GM21529 (cell line): Measurements from ENCODE around the gene AGFG2.

Experiments used
- ATAC-seq: cut with Tn5 transposase; IDR thresholded peaks from one replicate; pipeline ENCODE4 v1.9.1; 2021; ENCODE audit not compliant: unreplicated experiment

Gene AGFG2

GRCh38 chr7:100568896-100569844 lies 30.2 kb downstream of the AGFG2 start:
- peak; percentile 44 for ATAC-seq

DNA sequence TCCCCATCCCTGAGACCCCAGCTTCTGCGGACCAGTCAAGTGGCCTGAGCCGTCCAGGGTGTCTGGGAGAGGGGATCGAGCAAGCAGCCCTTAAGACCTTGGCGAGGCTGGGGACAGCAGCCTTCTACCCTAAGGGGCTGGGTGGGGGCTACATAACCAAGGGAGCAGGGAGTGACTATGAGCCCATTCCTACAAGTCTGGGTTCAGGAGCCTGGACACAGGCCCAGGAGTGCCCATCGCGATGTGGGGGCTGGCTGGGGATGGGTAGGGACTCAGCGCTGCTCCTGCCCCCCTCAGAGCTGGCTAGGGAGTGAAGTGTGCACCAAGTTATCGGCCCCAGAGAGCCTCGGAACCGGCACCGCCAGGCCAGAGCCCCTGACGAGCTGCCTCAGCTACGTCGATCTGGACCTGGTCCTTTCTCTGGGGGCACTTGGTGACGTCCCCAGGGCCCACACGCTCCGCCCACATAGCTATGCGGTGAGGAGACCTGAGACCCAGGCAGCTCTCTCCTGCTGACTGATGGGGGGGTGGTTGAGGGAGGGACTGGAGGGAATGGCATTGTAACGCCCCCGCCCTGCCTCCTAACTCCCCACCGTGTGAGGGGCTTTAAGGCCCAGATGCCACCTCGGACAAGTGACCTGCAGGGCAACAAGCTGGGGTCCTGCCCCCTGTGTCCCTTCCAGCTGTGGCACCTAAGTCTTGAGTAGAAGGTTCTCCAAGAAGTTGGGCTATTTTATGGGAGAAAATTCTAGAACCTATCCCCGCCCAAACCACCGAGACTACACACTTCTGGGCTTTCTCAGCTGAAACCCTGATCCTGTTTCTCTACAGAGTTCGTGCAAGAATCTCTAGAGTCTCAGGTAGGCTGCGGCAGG lies 32.2 kb downstream of the AGFG2 start:
- ATAC-seq = no peak

- no peak for ATAC-seq
These were observed 32.8 kb downstream of the AGFG2 start for GRCh38 chr7:100571829-100572116.

- ATAC-seq = no peak
These were observed 33.4 kb downstream of the AGFG2 start for GRCh38 chr7:100572281-100572948.

DNA sequence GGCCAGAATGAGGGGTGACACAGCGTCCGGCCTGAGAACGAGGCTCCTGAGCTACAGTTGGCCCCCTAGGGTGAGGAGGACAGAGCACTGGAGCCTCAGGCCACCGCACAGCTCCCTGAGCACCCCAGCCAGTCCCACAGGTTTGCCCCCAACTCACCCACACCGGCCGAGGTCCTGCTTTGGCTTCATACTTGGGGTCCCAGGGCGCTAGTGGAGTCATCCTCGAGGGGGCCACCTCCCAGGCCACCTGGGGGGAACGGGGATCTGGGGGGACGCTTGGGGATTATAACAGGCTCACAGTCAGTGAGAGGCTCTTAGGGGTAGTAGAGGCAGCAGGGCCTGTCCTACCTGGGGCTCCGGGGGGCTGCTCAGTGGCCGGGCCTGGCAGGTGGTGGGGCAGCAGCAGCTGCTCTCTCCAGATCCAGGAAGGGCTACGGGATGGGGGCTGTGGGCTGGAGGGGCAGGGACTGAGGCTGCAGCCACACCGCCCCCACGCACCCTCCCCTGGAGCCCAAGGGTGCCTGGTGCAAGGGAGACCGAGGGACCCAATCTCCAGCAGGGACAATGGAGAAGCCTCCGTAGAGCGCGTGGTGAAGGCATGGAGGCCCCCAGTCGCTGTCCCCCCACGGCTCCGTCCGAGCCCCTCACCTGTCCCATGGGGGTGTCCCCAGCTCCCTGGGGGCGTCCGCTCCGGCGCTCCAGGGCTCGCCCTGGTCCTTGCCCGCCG lies 34.1 kb downstream of the AGFG2 start:
- ATAC-seq = no peak

- no peak for ATAC-seq
These were observed 34.8 kb downstream of the AGFG2 start, which contains the start of gene SAP25 for GRCh38 chr7:100573691-100574361. TSS of gene SAP25 (minus strand) at chr7:100573900. CDS start at chr7:100573742, 158 bp downstream.

- ATAC-seq = no peak
These were observed 35.6 kb downstream of the AGFG2 start for GRCh38 chr7:100574362-100575205.

- ATAC-seq = no peak
These were observed 36.2 kb downstream of the AGFG2 start for GRCh38 chr7:100575206-100575631.

DNA sequence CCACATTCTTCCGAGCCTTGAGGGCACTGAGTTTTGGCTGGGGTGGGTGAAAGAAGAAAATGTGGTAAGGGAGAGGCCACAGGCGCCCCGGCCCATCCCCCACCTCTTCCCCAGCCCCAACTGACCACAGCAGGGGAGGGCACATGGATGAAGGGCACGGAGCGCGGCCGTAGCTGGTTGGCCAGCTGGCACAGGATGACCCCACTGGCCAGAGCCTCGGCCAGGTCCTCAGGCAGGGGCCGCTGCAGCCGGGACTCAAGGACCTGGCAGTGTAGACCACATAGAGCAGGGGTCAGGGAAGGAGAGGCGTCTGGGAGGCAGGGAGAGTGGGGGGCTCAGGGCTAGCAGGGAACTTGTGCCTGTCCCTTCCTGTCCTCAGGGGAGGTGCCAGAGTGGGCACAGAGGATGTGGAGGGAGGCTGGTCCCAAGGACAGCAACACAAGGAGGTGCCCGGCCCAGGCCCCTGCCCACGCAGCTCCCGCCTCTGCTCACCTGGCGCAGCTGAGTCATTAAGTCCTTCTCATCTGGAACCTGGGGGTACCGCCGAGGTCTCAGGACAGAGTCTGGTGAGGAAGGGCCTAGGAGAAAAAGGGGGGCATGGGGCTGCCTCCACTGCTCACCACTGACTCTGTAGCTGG lies 36.9 kb downstream of the AGFG2 start:
- ATAC-seq = no peak

GRCh38 chr7:100576384-100576993 lies 37.5 kb downstream of the AGFG2 start:
- ATAC-seq = no peak

GRCh38 chr7:100577103-100577502 lies 38.1 kb downstream of the AGFG2 start:
- no peak for ATAC-seq

DNA sequence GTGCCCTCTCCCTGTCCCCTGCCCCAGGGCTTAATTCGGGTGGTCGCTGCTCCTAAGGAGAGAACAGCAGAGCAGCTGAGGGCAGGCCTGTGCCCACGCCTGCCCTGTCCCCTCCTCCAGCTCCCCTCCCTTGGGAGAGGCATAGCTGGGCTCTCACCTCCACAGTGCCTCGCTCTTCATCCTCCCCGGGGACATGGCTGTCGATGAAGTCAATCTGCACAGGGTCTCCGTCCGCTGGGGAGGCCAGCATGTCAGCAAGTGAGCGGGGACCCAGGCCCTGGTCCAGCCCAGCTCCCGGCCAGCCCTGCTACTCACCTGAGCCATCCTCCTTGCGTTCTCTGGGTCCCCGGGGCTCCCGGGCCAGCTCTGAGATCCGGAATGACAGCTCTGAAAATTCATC lies 38.5 kb downstream of the AGFG2 start:
- no peak for ATAC-seq

GRCh38 chr7:100578246-100579183 lies 39.5 kb downstream of the AGFG2 start:
- ATAC-seq = no peak

DNA sequence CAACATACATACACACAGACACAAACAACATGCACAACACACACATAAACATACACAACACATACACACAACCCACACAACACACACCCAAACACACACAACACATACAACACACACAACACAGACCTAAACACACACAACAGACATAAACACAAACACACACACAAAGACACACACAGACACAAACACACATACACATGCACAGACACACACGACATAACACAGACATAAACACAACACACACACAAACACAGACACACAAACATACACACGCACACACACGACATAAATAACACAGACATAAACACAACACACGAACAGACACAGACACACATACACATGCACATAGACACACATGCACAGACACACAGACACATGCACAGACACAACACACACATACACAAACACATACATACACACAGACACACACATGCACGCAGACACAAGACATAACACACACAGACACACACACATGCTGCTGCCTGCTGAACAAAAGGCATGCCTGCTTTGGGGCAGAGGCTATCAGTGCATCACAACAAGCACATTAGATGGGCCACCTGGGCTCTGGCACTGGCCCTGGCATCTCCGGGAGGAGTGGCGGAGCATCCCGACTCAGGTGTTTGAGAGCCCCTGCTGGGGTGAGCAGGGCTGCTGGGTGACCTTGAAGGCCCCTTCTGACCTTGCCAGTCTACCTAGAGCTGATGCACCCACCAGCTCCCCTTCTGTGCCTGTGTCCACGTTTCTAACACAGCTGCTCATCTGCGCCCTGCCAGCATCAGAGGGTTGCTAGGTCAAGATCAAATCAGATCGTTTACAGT lies 41.7 kb downstream of the AGFG2 start:
- ATAC-seq = no peak

DNA sequence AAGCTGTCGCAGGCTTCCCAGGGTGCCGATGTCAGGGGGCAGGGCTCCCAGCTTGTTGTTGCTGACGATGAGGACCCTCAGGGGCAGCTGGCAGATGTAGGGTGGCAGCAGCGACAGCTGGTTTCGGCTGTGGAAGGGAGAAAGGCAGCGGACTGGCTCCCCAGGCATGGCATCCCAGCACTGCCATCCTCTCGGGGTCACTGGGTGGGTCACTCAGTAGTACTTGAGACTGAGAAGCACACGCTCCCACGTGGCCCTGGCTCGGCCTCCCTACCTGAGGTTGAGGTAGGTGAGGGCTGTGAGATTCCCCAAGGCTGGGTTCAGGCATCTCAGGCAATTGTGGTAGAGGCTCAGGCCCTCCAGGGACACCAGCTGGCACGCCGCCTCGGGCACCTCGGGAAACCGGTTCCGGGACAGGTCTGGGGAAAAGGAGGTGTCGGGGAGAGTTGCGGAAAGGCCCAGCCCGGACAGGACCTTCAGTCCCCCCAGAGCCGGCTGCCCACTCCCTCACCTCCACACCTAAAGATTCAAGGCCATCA lies 43.1 kb downstream of the AGFG2 start:
- no peak for ATAC-seq

- no peak for ATAC-seq
These were observed 43.6 kb downstream of the AGFG2 start for GRCh38 chr7:100582650-100583049.
